ENCODE measurements around the gene TP63. TPM values are rescaled to one million over a fixed set of nuclear protein-coding genes. Genes with fewer than 3 reads are reported as not detected.

TP63 gene
- total and polyA plus RNA-seq, 12 donors: 0.11 to 0.84 (median 0.16) TPM; not detected in 1

DNA sequence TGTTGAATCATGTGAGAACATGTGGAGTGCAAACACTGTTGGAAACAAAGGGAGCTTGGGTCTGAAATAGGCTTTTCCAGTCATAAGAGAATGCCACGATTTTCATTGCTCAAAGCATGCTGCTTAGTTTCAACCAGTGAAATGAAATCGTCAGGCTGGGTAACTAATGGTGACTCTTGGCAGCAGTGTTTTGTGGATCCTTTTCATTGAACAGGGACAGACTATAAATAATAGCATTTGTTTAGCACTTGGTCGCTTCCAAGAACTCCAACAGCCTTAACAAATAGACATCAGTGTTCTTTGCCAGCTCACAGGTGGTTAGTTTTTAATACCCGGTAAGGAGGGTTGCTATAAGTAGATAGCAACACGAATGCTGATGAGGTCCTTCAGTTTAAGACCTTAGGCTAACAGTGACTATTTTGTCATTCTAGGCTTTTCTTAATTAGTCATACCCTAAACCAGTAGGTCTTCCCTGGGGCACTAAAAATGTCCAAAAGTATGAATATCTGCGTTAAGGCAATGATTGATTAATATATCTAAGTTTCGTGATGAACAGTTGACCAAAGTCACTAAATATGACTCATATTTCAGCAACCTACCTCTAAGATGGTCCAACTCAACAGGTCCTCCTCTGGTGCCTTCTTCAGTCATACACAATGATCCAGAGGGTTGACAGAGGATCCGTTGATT lies 15.8 kb downstream of the TP63 start:
- no peaks in the 10 kb centered on the region for H3K27me3 ChIP-seq
- intact Hi-C loops (cut with DNase I): no loop called here
- H3K9me3 ChIP-seq (replicated peaks in 1 of 3): no peaks in the 10 kb centered on the region
- DNase-seq: no peak
- H3K4me3 ChIP-seq: no peak overlapping the region
- TF ChIP-seq POLR2A (IDR thresholded peaks at IDR 0.05): no peak
- TF ChIP-seq, protein P1, sequence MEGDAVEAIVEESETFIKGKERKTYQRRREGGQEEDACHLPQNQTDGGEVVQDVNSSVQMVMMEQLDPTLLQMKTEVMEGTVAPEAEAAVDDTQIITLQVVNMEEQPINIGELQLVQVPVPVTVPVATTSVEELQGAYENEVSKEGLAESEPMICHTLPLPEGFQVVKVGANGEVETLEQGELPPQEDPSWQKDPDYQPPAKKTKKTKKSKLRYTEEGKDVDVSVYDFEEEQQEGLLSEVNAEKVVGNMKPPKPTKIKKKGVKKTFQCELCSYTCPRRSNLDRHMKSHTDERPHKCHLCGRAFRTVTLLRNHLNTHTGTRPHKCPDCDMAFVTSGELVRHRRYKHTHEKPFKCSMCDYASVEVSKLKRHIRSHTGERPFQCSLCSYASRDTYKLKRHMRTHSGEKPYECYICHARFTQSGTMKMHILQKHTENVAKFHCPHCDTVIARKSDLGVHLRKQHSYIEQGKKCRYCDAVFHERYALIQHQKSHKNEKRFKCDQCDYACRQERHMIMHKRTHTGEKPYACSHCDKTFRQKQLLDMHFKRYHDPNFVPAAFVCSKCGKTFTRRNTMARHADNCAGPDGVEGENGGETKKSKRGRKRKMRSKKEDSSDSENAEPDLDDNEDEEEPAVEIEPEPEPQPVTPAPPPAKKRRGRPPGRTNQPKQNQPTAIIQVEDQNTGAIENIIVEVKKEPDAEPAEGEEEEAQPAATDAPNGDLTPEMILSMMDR (IDR thresholded peaks at IDR 0.05): no peak
- H3K36me3 ChIP-seq (replicated peaks in 1 of 2): no peaks in the 10 kb centered on the region
- 78 to 88% (median 85%) methylated on average over 8 of the region's 8 CpGs for WGBS, 4 donors
- no peaks in the 10 kb centered on the region for H3K4me1 ChIP-seq (replicated peaks in 1 of 2)
- no peak overlapping the region for H3K27ac ChIP-seq

DNA sequence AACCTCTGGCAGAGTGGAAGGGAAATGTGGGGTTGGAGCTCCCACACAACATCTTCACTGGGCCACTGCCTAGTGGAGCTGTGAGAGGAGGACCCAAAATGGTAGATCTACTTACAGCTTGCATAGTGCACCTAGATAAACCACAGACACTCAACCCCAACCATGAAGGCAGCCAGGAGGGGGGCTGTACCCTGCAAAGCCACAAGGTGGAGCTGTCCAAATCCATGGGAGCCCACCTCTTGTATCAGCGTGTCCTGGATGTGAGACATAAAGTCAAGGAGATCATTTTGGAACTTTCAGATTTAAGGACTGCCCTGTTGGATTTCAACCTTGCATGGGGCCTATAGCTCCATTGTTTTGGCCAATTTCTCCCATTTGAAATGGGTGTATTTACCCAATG lies 20.9 kb downstream of the TP63 start:
- DNase-seq: peak in 2 of 7 donors; percentile 2 to 22
- H3K9me3 ChIP-seq (replicated peaks in 1 of 3): peaks cover 0 to 10% (median 0%) of the 10 kb centered on the region in 3 donors
- no peak overlapping the region for H3K4me3 ChIP-seq
- no peaks in the 10 kb centered on the region for H3K27me3 ChIP-seq
- no peak overlapping the region for H3K27ac ChIP-seq
- no peaks in the 10 kb centered on the region for H3K36me3 ChIP-seq (replicated peaks in 1 of 2)
- TF ChIP-seq, protein P1 (IDR thresholded peaks at IDR 0.05): peak in 1 of 6 experiments; percentile 20
- TF ChIP-seq POLR2A (IDR thresholded peaks at IDR 0.05): no peak
- 33 to 82% (median 57%) methylated on average over 1 of the region's 1 CpG for WGBS, 4 donors
- no peaks in the 10 kb centered on the region for H3K4me1 ChIP-seq (replicated peaks in 1 of 2)
- intact Hi-C loops (cut with DNase I): no loop called here

DNA sequence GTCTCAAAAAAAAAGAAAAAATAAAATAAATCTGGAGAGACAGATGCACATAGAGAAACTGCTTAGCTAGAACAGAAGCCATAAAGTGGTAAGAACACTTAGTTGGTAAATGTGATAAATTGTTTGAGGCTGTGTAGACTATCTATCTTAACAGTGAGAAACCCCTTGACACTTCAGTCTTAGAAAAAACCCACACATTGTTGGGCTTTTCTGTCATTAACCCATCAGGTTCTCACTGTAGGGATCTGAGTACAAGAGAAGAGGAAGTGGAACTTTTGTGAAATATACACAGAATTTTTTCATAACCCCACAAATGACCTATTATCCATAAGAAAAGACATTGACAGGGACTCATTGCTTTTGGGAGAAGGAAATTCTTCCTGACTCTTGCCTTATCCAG lies 24.4 kb downstream of the TP63 start:
- no peak for TF ChIP-seq POLR2A (IDR thresholded peaks at IDR 0.05)
- TF ChIP-seq, protein P1 (IDR thresholded peaks at IDR 0.05): no peak
- intact Hi-C loops (cut with DNase I): no loop called here

DNA sequence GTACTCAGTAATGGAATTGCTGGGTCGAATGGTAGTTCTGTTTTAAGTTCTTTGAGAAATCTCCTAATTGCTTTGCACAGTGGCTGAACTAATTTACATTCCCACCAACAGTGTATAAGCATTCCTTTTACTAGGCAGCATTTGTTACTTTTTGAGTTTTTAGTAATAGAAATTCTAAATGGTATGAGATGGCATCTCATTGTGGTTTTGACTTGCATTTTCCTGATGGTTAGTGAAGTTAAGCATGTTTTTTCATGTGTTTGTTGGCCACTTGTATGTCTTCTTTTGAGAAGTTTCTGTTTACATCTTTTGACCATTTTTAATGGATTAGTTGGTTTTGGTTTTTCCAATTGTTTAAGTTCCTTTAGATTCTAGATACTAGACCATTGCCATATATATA lies 28.4 kb downstream of the TP63 start:
- 54 to 84% (median 73%) methylated on average over 1 of the region's 1 CpG for WGBS, 4 donors

More for the DNA sequence above, 24.4 kb downstream of the TP63 start:
- H3K9me3 ChIP-seq (replicated peaks in 1 of 3): peaks cover 0 to 10% (median 0%) of the 10 kb centered on the region in 3 donors
- no peak overlapping the region for H3K27ac ChIP-seq
- H3K4me1 ChIP-seq (replicated peaks in 1 of 2): no peaks in the 10 kb centered on the region
- no peak overlapping the region for H3K4me3 ChIP-seq
- H3K27me3 ChIP-seq: no peaks in the 10 kb centered on the region
- DNase-seq: no peak
- no peaks in the 10 kb centered on the region for H3K36me3 ChIP-seq (replicated peaks in 1 of 2)

More for the DNA sequence above, 28.4 kb downstream of the TP63 start:
- TF ChIP-seq POLR2A (IDR thresholded peaks at IDR 0.05): no peak
- TF ChIP-seq, protein P1 (IDR thresholded peaks at IDR 0.05): no peak
- Histone ChIP-seq H3K4me1 (replicated peaks in 1 of 2) (no peaks in the 10 kb centered on the region), H3K27me3 (no peaks in the 10 kb centered on the region), H3K27ac (no peak overlapping the region), H3K36me3 (replicated peaks in 1 of 2) (no peaks in the 10 kb centered on the region), H3K9me3 (replicated peaks in 1 of 3) (peaks cover 0 to 10% (median 0%) of the 10 kb centered on the region in 3 donors), H3K4me3 (no peak overlapping the region)
- intact Hi-C loops (cut with DNase I): no loop called here
- DNase-seq: no peak

Measured in adrenal gland (tissue), 12 donors.